GM19468 (cell line): ENCODE results near the gene HDAC1.
"Not testable (repeated sequence)": the region's sequence is repeated elsewhere in the genome, so short reads cannot be mapped to it uniquely, and the experiment has no call there.

Source experiments
- ATAC-seq: cut with Tn5 transposase; IDR thresholded peaks from one replicate; pipeline ENCODE4 v1.9.1; 2021; ENCODE audit warnings: mild to moderate bottlenecking, moderate library complexity, moderate number of reproducible peaks; ENCODE audit not compliant: unreplicated experiment; ENCODE audit errors: extremely low read depth

Gene HDAC1

GRCh38 chr1:32291708-32292538 lies at the start of gene HDAC1:
HDAC1 (plus strand) TSS chr1:32292083; CDS start chr1:32292170, 87 bp downstream.
- ATAC-seq = peak; percentile 89

DNA sequence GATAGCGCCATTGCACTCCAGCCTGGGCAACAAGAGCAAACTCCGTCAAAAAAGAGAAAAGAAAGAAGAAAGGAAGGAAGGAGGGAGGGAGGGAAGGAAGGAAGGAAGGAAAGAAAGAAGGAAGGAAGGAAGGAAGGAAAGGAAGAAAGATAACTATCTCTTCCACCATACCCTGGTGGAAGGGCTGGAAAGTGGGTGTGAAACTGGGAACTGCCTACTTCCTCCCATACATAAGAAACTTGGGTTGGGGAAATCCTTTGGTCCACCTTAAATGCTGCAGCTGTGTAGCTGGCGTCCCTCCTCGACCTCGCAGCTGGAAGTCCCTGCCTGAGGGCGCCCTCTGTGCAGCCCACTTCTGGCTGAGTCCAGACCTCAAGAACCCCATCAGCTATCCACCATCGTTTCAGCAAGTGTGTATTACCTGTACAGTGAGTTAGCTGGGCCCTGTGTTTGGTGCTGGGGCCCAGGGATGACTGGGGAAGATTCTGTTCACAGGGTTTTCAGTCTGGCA lies 49.5 kb upstream of the HDAC1 start:
- no peak for ATAC-seq

DNA sequence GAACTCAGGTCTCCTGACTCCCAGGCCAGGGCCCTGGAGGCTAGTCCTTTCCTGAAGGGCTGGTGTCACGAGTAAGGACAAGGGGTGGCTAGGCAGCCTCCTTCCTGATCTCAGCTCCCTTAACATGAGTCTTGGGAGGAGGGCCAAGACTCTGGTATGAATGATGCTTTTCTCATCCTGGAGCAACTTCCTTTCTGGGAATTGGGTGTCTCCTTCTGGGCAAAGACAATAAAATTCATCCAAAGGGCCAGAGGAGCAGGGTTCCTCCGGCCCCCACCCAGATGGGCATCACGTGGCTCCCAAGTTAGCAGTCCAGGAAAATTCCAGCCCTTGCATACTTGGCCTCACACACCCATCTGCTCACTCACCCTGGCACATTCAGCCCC lies 45.0 kb upstream of the HDAC1 start, which contains the start of gene FAM167B:
FAM167B (plus strand) TSS at position 335 of the 386 bp plus-strand sequence. CDS start 200 bp downstream, outside the sequence.
- no peak for ATAC-seq

DNA sequence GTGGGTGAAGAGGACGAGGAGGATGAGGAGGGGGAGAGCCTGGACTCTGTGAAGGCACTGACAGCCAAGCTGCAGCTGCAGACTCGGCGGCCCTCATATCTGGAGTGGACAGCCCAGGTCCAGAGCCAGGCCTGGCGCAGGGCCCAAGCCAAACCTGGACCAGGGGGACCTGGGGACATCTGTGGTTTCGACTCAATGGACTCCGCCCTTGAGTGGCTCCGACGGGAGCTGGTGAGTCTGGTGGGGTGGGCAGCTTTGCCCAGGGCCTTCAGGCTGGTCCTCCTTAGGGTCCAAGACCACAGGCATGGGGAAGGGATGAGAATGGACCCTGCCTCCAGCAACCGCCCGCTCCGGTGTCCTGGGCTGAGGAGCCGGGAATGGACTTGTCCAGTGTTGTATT lies 44.4 kb upstream of the HDAC1 start:
- ATAC-seq = no peak

DNA sequence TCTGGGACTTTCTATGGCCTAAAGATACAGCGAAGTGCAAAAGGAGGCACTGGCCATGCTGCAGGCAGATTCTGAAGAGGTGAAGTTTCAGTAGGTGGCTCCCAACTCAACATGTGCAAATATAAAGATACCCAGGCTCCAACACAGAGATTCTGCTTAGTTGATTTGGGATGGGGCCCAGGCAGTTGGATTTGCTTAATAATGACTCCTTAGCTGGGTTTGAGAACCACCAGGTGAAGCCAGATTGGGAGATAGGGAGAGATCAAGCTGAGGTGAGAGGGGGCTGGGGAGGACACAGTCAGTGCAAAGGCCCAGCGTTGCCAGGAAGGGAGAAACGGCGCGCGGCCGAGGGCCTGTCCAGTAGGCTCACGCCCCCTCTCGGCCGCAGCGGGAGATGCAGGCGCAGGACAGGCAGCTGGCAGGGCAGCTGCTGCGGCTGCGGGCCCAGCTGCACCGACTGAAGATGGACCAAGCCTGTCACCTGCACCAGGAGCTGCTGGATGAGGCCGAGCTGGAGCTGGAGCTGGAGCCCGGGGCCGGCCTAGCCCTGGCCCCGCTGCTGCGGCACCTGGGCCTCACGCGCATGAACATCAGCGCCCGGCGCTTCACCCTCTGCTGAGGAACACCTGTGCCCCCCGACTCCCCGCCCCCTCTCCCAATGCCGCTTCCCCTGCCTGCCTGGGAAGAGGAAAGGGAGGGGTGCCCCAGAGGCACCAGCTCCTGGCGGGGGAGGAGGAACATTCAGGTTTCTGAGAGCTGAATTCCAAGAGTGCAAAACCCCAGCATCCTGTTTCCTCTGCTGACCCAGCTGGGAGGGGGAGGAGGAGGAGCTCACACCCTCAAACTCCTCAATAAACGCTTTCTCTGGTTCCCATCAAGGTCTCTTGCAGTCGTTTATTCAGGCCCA lies 43.6 kb upstream of the HDAC1 start:
- ATAC-seq = no peak

- no peak for ATAC-seq
Observed at GRCh38 chr1:32249831-32250525, 41.9 kb upstream of the HDAC1 start.

DNA sequence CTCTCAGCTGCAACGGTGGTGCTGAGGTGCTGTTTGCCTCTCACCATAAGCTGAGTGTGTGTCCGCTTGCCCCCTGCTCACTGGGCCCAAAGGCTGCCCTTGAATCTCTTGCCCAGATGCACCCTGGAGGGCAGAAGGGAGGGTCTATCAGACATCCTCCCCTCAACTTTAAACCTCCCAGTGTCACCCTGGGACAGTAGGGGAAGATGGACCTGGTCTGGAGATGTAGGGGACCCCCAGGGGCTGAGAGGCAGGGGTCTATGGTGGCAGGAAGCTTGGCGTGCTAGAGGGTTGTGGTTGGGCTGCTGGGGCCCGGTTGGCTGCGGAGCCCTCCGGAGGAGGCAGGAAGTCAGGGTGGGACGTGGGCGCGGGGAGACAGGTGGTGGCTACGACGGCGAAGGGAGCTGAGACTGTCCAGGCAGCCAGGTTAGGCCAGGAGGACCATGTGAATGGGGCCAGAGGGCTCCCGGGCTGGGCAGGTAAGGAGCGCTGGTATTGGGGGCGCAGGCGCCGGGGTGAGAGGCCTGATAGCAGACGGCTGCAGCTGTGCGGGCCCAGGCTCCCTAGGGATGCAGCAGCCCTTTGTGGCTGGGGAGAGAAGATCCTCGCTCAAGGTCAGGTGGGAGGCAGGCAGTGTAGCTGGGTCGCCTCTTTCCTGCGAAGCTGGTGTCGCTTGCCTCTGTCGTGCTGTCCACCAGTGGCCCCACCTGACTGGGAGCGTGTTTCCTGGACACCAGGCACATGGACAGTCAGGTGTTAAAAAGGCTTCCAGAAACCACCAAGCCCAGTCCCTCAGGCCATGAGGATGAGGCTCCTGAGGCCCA lies 40.8 kb upstream of the HDAC1 start, which contains the start of gene LCK:
LCK (plus strand) TSS at position 373 of the 824 bp plus-strand sequence. CDS start 23,065 bp downstream, outside the sequence.
- no peak for ATAC-seq

DNA sequence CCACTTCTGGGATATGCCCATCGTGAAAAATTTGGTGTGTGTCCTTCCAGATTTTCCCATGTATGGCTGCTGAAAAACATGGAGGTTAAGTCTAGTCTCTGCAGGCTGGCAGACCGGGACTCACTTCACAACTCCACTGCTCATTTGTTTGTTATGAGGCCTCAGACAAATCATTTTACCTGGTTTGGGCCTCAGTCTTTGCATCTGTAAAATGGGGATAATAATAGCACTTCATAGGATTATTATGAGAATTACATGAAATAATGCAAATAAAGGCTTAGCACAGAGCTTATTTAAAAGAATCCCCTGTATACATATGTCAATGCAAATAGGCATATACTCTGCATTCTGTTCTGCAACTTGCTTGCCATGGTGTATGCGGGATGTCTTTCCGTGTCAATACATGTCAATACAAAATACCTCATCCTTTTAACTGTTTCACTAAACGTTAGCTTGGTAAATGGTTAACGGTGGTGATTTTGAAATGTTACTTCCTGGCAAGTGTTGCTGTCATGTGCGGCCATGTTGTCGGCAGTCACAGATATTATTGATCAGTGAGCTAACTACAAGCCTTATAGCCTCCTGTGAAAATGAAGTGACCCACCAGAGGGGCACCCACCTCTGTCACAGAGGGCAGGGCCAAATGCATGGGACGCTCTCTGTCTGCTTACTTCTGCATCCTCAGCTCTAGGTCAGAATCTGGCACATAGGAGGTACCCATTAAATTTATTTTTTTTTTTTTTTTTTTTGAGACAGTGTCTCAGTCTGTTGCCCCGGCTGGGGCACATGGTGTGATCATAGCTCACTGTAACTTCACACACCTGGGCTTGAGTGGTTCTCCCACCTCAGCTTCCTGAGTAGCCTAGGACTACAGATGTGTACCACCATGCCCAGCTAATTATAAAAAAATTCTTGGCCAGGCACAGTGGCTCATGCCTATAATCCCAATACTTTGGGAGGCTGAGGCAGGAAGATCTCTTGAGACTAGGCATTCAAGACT lies 36.5 kb upstream of the HDAC1 start:
- ATAC-seq = no peak

GRCh38 chr1:32256473-32257226 lies 35.2 kb upstream of the HDAC1 start:
- ATAC-seq = no peak

DNA sequence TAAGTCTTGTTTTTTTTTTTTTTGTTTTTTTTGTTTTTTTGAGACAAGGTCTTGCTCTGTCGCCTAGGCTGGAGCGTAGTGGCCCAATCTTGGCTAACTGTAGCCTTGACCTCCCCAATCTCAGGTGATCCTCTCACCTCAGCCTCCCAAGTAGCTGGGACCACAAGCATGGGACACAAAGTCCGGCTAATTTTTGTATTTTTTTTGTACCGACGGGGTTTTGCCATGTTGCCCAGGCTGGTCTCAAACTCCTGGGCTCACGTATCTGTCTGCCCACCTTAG lies 34.7 kb upstream of the HDAC1 start:
- no peak for ATAC-seq

GRCh38 chr1:32263236-32263593 lies 28.7 kb upstream of the HDAC1 start:
- ATAC-seq = not testable (repeated sequence)

DNA sequence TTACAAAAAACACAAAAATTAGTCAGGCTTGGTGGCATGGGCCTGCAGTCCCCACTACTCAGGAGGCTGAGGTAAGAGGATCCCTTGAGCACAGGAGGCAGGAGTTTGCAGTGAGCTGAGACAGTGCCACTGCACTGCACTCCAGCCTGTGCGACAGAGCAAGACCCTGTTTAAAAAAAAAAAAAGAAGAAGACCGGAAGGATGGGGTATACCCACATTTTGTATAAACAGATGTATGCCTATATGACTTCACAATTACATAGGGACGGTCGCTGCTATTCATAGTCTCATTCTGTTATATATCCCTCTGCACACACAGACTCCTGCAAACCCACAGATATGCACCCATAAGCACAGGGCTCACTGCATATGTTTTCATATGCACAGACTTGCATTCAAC lies 28.1 kb upstream of the HDAC1 start:
- no peak for ATAC-seq

DNA sequence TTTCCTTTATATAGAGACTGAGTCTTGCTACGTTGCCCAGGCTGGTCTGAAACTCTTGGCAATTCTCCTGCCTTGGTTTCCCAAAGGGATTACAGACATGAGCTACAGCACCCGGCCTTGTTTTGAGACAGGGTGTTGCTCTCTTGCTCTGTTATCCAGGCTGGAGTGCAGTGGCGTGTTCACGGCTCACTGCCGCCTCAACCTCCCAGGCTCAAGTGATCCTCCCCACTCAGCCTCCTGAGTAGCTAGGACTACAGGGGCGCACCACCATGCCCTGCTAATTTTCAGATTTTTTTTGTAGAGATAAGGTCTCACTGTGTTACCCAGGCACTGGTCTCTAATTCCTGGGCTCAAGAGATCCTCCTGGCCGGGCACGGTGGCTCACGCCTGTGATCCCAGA lies 26.0 kb upstream of the HDAC1 start:
- no peak for ATAC-seq

DNA sequence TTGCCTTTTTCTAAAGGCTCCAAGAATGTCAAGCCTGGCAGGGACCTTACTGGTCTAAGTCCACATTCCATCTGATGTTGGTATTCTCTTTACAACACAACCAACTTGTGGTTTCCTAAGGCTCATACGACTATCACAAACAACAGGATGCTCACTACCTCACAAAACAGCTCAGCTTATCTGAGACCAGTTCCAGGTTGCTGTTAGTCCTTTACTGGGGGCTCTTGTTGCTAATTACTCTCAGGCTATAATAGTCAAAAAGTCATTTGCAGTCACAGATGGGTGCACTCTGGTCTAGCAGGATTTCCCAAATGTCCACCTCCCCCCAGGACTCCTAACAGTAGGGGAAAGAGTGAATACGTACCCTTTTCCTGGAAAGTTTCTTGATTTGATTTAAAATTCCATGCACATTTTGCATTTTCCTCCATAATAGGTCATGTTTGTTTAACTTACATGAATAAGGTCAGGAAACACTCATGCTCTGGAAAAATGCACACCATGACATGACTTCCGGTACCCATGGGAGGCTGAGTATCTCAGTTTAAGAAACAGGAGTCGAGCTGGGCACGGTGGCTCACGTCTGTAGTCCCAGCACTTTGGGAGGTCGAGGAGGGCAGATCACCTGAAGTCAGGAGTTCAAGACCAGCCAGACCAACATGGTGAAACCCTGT lies 24.8 kb upstream of the HDAC1 start:
- no peak for ATAC-seq

GRCh38 chr1:32269744-32270143 lies 22.1 kb upstream of the HDAC1 start:
- ATAC-seq = no peak

GRCh38 chr1:32272557-32273390 lies 19.1 kb upstream of the HDAC1 start:
- ATAC-seq = no peak
